HG03520 (cell line): ENCODE measurements around the gene SERPING1.
A peak's percentile ranks its signal among the peaks of the same experiment; 100 is the strongest.

Experiments
- ATAC-seq: cut with Tn5 transposase; IDR thresholded peaks from one replicate; pipeline ENCODE4 v1.9.1; 2021; ENCODE audit warnings: mild to moderate bottlenecking, moderate library complexity; ENCODE audit not compliant: unreplicated experiment

SERPING1 gene

GRCh38 chr11:57637626-57638004, 40.1 kb downstream of the SERPING1 start:
- no peak for ATAC-seq

DNA sequence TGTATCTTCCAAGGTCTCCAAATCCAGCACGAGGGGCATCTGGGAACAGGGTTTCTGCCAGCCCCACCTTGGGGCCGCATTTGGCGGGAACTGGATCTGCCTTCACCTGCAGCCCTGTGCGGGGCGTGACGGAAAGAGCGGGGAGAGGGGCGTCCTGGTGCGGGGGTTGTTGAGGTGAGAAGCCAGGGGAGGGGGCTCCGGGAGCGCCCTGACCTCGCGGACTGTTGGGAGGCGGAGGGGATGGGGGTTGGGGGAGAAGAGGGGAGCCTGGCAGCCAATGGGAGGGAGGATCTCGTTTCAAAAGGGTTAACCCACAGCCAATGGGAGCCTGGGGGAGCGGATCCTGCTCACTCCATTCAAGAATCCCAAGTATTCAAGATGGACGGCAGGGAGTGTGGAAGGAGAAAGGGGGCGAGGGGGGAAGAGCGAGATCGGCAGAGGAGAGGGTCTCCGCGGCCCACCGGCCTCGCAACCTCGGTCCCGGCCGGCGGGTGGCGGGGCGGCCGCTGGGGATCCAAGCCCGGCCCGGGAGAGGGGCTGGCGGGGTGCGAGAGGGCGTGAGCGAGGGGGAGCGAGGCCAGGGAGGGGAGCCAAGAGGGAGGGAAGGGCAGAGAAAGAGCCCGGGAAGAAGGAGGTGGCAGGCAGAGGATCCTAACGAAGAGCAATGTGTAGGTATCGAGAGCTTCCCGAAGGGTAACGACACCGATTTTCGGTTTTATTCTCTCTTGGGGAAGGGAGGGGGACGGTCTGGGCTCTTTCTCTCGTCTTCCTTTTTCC, 40.7 kb downstream of the SERPING1 start:
- no peak for ATAC-seq

DNA sequence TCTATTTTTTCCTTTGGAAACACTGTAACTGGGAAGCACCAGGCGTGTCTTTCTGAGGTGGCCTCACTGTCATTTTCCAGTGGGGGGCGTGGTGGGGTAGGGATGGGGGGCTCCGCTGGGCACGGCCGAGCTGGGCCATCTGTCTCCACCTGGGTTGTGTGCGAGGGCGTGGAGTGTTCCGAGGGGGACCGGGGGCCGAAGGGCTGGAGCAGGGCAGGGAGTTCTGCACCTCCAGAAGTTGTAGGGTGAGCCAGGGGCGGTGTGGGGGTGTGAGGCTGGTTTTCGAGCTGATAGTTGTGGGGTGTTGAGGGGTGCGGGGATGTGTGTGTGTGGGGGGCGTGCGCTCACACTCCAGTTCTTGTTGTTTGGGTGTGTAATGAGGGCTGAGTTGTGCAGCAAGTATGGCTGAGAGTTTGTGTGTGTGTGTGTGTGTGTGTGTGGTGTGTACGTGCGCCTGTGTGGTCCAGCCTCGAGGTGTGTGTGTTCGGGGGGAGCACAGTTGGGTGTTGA, 41.4 kb downstream of the SERPING1 start:
- ATAC-seq = no peak

GRCh38 chr11:57639321-57640067, 42.0 kb downstream of the SERPING1 start:
- ATAC-seq = no peak

DNA sequence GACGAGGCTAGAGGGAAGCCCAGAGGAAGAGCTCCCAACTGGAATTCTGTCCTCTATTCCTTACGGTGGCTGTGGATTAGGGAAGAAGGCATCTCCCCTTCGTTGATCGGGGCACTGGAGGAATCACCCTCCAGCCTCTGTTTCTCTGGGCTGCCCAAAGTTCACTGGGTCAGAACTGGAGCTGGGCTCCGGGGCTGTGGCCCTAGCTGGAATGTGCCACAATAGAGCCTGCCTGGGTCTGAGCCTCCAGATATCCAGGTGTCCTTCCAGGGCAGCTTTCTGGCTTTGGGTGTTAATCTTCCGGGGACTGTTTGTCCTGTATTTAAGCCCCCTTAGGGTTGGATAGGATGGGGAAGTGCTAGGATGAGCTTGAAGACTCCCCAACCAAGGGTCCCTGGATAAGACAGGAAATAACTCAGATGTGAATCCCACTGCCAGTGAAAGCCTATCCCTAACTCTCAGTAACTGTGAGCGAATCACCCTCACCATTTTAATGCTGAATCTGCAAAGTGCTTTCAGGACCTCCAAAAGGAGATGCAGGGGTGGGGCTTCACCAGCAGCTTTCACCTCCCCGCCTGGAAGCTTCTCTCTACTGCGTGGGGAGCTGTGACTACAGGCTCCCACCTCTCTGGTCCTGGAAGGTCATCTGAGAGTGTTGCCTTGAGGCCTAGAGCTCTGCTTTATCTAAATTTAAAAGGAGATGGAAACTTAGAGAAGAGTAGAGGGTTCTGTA, 42.7 kb downstream of the SERPING1 start:
- ATAC-seq = no peak

DNA sequence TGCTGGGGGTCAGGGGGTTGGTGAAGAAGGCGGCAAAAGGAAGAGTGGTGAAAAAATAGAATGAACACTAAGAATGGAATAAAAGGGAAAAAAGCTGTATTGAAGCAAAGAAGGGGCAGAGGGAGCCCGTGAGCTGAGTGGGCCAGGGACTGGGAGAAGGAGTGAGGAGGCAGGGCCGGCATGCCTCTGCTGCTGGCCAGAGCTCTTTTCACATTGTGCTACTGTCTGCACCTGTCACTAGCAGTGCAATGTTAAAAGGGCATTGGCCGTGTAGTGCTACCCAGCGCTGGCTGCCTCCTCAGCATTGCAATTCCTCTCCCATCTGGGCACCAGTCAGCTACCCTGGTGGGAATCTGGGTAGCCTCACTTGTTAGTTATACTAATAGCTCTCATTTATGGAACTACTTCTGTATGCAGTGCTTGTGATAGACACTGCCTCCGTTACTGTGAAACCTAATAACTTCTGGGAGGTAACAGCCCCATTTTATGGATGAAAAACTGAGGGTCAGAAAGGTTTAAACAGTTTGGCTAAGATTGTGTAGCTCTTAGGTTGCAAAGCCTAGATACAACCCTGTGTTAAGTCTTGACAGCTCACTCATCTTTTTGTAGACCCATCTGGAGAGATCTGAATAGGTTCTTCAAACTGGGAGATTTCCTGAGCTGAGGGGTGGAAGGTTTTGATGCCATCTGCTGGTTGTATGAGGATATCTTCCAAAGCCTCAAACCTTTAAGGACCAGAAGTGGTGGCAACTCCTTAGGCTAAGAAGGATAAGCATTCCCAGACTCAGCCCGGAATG, 43.7 kb downstream of the SERPING1 start:
- ATAC-seq = no peak

GRCh38 chr11:57643802-57644201, 46.3 kb downstream of the SERPING1 start:
- no peak for ATAC-seq

DNA sequence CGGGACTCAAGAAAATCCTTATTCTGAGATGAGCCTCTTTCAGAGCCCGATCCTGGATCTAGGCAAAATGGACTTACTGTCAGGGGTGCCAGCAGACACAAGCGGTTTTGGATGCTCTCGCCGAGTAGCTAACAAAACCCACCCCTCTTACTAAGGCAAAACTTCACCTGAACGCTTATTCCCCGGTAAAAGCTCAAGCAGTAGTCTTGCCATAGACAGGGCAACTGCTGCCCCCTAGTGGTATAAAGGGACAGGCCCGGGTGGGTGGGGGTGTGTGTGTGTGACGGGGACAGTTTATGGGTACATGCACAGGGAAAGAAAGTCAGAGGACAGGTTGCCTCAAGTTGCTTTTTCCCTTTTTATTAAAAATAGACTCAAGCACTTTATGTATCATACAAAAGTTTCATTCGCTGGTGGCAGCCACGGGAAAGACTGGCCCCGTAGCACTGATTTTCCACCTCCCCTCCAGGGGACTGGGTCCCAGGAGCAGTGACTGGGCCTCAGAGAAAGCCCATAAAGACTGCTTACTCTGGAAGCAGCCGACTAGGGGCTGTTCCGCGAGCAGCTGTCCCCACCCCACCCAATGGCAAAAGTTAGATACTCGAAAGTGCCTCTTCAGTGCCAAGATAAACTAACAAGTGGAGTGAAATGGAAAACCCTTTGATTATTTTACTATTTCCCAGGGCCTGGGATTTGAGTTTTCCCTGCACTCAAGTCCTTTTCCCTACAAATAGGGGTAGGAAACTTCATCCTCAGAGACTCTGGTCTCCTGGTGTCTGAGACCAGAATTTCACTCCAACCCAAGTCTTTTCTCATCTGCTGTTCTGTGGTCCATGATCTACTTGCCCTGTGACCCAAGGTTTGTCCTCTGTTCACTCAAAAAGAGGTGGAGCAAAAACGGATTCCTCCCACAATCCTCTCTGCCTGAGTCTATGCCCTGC, 47.5 kb downstream of the SERPING1 start:
- ATAC-seq = peak; percentile 52

- no peak for ATAC-seq
Measured at GRCh38 chr11:57645689-57646085, 48.2 kb downstream of the SERPING1 start.

DNA sequence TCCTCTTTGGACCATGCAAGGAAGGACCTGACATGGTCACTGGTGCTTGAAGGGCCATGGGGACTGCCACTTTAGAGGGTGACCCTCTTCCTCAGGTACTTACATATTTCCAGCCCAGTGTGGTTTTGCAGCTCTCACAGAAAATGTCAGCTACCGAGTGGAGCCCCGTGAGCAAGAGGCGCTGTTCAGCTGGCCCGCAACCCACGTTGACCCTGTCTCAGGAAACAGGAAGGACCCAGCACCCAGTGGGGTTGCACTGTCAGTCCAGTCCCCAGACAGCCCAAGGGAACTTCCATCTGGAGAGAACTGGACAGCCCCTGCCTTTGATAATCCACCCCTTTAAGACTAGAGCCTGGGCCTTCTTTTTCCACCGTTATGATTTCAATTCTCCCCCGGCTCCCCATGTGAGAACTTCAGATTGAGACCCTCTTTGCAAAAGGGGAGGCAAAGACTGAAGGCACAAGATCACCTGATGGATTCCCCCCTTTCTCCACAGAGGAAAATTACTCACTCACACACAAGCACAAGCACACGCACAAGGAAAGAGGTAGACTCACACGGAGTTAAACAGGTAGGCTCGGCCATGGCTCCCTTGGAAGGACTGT, 48.8 kb downstream of the SERPING1 start:
- no peak for ATAC-seq

GRCh38 chr11:57646799-57647303, 49.4 kb downstream of the SERPING1 start:
- ATAC-seq = no peak

GRCh38 chr11:57647372-57647771, 49.9 kb downstream of the SERPING1 start:
- ATAC-seq = no peak

GRCh38 chr11:57647960-57648800, 50.7 kb downstream of the SERPING1 start:
- no peak for ATAC-seq

- ATAC-seq = no peak
Measured at GRCh38 chr11:57648801-57649735, 51.6 kb downstream of the SERPING1 start.

- ATAC-seq = no peak
Measured at GRCh38 chr11:57649826-57650738, 52.6 kb downstream of the SERPING1 start, which contains the start of gene YPEL4. YPEL4 (minus strand) TSS chr11:57649912; CDS start chr11:57647107, 2,805 bp downstream.

DNA sequence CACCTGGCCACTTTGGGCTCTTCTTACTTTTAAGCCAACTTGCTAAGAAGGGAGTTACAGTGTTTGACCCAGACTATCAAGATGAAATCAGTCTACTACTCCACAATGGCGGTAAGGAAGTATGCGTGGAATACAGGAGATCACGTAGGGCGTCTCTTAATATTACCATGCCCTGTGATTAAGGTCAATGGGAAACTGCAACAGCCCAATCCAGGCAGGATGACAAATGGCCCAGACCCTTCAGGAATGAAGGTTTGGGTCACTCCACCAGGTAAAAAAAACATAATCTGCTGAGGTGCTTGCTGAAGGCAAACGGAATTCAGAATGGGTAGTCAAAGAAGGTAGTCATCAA, 53.2 kb downstream of the SERPING1 start:
- ATAC-seq = no peak
